DMS53 treated with DMSO at 0.1 percent for 48 hours (cell line): ENCODE data around the gene PRPSAP1.
A peak's percentile ranks its signal among the peaks of the same experiment; 100 is the strongest.

Experiments
- DNase-seq: peaks from one replicate; lab custom pipeline; 2025; ENCODE audit not compliant: unreplicated experiment; lab: John Stamatoyannopoulos, UW

PRPSAP1 gene

GRCh38 chr17:76278952-76279741 is 74.6 kb downstream of the PRPSAP1 start:
- DNase-seq = peak; percentile 84

DNA sequence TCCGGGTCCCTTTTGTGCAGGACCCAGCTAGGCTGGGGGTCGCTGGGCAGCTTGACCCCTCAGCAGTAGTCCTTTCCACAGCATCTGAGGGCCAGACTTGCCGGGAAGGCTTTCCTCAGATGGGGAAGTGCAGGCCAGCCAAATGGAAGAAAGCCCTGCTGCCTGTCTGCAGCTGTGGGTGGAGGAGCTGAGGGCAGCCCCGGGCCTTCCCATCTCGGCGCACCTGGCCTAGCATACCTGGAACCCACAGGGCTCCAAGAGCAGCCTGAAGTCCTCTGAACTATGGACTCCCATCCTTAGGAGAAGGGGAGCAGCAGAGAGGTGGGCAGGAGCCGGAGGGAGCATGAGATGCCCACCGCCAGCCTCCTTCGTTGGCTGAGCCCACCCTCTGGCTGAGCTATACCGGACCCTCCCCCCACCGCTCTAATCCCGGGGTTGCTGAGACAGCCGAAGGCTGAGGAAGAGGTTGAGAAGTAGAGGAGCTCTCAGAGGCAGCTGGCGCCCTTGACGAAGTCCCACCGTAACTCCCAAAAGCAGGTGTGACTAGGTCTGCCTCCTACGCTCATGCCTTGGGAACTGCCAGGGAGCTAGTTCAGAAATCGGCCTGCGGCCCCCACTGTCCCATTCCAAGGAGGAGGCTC is 75.3 kb downstream of the PRPSAP1 start:
- DNase-seq = no peak

DNA sequence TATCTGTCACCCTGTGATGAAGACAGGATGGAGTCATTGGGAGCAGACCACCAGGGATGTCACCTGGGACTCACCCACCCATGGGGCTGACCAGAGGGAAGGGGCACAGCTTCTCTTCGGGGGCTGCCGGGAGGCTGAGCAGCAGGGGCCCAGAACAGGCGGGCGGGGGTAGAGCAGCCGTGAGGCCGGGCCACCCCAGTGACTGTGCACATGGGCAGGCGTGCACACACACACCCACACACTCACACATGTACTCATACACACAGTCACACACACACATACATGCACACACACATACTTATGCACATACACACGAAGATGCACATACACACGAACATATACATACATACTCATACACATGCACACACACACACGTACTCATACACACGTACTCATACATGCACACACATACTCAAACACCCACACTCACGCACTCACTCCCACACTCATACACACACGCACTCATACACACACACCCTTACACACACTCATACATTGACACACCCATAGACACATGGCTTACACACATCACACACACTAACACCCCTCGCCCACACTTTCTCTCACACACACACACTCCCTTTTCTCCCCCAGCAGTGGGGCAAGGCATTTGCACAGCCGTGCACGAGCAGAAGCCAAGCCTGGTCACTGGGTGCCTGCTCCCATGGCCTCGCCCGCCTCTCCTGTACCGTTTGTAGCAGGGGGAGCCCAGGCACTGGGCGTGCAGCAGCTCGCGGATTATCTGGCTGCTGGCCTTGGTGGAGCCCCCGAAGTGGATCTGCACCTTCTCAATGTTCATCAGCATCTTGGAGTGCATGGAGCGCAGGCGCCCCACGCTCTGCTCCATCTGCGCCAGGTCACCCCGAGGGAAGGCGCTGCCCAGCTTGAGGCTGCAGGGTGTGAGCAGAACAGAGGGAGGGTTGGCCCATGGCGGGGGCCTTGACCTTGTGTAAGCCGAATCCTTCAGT is 76.1 kb downstream of the PRPSAP1 start:
- DNase-seq = no peak

DNA sequence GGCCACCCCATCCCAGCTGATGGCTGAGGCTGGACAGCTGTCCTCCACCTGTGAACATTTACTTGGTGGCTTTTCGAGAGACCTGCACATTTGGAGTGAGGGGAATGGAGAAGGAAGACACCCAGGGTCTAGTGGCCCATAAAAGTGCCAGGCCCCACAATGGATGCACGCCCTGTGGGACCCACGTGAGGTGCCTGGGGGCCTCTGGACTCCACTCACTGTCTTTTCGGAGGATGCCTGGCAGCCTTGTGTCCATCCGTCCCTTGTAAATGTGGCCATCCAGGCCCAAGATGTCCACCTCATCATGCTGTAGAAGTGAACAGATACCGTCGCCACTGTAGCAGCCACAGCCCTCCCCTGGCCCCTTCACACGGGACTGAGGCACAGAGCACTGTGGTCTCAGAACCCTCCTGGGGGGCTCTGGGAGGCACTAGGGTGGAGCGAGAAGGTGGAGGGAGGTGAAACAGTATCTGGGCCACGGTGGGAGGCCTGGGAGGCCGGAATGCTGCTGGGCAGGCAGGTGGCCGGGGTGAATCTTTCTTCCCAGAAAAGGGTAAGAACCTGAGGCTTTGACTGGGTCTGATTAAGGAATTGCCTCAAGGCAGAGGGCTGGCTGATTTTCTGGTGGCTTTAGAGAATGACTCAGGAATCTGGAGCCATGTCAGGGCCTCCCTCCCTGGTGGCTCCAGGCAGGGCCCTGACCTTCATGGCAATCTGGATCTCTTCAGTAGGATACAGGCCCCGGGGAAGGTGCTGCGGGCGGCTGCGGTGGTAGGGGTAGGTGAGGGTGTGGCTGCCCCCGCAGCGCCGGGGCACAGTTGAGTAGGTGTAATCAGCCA is 77.0 kb downstream of the PRPSAP1 start:
- no peak for DNase-seq

- no peak for DNase-seq
Observed at GRCh38 chr17:76276069-76276431, 77.7 kb downstream of the PRPSAP1 start.

DNA sequence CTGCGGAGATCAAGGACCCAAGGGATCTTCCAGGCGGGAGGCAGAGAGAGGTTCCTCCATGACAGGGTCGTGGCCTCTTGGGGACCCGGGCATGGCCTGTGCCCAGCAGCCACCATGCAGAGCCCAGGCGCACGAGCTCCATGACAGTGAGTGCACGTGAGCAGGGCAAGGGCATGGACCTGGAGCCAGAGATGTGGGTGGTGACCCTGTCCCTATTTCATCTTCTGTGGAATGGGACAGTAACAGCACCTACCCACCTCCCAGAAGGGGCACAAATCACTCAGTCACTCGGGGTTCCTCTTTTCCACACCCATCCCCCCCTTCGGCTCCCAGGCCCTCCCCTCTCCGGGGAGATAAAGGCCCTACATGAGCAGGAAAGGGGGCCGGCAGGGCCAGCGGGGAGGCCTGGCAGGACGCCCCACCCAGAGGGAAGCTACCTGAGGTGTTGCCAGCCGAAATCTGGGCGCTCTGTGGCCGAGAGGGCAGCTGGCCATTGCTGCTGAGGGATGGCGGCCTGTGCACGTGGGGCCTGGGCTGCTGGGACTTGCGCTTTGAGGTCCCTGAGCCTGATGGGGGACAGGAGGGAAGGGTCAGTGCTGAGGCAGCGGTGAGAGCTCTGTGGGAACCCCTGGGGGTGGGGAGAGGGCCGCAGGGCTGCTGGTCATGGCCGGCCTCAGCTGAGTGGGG is 78.2 kb downstream of the PRPSAP1 start:
- no peak for DNase-seq

DNA sequence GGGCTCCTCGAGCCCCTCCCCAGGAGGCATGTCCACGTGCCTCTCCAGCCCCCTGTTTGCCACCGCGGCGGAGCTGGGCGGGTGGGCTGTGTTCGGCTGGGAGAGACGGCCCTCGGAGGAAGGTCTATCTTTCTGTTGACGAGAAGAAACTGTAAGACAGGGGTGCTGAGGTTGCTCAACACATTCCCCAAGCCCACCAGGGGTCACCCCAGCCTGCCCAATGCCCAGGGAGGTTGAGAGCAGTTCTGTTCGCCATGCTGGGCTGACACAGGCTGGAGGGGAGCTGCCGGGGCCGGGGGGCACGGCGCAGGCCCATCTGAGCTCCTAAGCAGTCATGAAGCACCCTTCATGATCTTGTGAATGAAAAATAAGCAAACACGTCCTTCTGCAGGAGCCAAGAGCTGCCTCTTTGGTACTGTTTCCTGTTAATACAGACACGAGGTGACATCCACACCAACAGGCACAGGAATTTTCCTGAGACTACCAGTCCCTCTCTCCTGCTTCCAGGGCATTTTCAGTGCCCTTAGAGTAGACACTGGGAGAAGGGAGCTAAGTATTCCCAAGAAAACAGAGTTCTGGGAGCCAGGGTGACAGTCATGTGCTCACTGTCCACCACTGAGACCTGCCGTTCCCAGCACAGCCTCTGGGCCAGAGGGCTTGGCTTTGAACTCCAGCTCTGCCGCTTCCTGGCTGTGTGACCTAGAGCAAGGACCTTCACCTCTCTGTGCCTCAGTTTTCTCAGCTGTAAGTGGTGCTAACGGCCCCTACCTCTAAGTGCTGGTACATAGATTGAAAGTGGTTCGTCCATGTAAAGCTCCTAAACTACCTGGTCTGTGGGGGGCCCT is 79.4 kb downstream of the PRPSAP1 start:
- DNase-seq = peak; percentile 7

DNA sequence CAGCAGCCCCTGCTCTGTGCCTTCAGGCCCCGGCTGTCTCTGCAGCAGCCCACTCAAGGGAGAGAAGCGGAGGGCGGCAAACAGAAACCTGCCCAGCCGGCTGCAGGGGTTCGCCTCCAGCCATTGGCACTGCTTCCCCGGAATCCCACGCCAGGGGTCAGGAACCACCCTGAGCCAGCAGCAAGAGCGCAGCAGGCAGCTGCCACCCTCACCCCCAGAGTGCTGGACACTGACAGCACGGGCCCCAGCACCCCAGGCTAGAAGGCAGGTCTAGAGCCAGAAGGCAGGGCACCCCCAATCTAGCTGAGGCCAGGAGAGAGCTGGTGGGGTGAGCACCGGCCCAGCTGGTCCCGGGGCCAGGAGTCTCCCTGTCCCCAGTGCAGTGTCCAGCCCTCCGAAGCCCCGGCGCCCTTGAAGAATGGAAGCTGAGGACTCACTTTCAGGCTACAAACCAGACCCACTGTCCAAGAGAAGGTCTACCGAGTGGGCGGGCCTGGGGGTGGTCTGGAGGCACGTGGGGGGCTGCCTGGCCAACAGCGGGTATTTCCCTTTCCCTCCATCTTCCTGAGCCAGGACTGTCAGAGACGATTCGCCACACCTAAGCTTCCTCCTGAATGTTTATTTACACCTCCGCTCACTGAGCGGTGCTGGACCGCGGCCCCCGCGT is 80.1 kb downstream of the PRPSAP1 start:
- no peak for DNase-seq

GRCh38 chr17:76272541-76273444 is 80.9 kb downstream of the PRPSAP1 start:
- DNase-seq = no peak

GRCh38 chr17:76271669-76272540 is 81.8 kb downstream of the PRPSAP1 start:
- no peak for DNase-seq

GRCh38 chr17:76270770-76271668 is 82.7 kb downstream of the PRPSAP1 start:
- DNase-seq = no peak

DNA sequence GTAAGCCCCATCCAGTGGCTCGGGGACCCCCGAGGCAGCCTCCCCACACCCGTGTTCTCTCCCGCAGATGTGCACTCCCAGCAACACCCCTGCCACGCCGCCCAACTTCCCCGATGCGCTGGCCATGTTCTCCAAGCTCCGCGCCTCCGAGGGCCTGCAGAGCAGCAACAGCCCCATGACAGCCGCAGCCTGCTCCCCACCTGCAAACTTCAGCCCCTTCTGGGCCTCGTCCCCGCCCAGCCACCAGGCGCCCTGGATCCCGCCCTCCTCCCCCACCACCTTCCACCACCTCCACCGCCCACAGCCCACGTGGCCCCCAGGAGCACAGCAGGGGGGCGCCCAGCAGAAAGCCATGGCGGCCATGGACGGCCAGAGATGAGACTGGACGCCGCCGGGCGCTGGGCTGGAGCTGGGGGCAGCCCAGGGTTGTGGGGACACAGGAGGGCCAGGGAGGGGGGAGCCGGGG is 83.6 kb downstream of the PRPSAP1 start:
- DNase-seq = no peak

- DNase-seq = no peak
Observed at GRCh38 chr17:76268991-76269981, 84.4 kb downstream of the PRPSAP1 start.

DNA sequence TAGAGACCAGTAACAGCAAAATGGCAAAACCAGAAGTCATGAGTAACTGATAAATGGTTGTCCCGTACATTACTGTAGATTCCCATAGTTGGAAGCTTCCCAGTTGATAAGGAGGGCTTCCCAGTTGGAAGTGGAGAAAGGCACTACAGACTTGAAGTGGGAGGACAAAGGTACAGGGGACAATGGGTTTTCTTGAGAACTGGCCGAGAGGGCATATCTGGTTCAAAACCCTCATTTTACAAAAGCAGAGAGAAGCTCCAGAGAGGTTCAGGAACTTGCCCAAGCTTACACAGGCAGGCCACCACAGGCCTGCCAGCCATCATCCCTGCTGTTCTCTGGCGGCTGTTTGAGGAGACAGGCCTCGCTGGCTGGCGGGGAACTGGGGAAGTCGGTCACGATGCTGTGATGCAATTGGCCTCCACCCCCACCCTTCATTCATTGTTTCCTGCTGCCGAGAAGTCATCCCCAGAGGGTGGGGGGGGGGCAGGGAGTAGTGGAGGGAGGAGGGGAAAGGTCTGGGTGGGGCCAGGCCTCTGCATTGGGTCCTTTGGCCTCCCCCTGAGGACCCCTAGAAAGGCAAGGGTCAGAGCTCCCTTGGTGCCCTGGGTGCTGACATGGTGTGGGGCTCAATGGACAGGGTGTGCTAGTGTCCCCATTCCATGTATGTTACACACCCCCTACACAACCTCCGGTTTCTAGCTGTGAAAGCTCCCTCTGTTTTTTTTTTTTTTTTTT is 85.5 kb downstream of the PRPSAP1 start:
- no peak for DNase-seq
